Right hindlimb (tissue), 1 donor: ENCODE results near the gene TMEM87A.
"Not testable (repeated sequence)": the region's sequence is repeated elsewhere in the genome, so short reads cannot be mapped to it uniquely, and the experiment has no call there.

ENCODE experiments used
- DNase-seq: peaks from one replicate; pipeline ENCODE4 v3.0.0-alpha.2; 2018

The TMEM87A gene, protein sequence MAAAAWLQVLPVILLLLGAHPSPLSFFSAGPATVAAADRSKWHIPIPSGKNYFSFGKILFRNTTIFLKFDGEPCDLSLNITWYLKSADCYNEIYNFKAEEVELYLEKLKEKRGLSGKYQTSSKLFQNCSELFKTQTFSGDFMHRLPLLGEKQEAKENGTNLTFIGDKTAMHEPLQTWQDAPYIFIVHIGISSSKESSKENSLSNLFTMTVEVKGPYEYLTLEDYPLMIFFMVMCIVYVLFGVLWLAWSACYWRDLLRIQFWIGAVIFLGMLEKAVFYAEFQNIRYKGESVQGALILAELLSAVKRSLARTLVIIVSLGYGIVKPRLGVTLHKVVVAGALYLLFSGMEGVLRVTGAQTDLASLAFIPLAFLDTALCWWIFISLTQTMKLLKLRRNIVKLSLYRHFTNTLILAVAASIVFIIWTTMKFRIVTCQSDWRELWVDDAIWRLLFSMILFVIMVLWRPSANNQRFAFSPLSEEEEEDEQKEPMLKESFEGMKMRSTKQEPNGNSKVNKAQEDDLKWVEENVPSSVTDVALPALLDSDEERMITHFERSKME

DNA sequence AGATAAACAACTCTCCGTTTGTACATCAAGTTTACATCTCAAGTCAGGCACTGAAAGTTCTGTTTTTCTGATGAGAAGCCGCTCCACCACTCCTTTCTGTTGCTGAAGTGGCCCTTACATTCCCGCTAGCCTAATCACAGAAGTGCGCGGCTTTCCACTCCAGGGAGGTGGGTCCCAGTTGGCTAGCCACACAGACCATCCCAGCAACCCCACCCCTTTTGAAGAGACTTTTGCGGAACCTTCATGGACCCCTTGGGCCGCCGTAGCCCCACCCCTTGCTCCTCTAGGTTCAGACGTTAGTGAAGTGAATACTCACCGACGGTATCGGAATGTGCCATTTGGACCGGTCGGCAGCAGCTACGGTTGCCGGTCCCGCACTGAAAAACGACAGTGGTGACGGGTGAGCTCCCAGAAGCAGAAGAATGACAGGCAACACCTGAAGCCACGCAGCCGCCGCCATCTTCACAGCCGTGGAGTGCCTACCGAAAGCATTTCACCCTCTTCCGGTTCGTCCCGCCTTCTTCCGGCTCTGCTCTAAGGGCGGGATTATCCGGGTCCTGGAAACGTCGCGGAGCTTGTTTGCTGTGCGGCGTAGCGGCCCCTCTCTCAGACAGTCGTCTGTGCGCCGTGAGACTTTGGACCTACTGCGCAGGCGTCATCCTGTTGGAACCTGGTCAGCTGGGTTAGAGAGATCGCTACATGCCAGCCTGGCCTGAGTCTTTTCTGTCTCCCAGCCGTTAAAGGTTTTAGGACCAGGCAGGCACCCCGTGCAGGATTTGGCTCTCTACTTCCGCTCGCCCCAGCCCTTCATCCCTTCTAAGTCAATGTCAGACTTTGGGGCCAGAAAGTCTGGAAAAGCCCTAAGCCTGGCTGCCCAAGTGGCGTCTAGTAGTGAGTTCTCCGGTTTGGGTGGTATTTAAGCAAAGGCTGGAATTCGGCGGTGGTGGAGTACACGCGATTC is at the start of gene TMEM87A, which contains the start of gene GANC:
TMEM87A (minus strand) TSS at position 495 of the 961 bp plus-strand sequence; CDS start at position 460, 35 bp downstream.
GANC (plus strand) TSS at position 263 of the 961 bp plus-strand sequence. CDS start 1,281 bp downstream, outside the sequence.
- DNase-seq, result peak; percentile 99

DNA sequence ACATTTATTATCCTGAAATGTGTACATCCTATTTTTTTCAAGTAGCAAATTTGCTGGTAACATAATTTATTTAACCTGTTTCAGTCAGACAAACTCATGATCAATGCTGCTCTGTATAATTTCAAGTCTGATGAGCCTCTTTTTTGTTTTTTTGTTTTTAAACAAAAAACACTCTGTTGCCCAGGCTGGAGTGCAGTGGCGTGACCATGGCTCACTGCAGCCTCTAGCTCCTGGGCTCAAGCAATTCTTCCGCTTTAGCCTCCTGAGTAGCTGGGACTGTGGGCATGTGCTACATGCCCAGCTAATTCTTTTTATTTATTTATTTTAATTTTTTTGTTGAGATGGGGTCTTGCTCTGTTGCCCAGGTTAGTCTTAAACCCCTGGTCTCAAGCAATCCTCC is 46.0 kb upstream of the TMEM87A start:
- no peak for DNase-seq

DNA sequence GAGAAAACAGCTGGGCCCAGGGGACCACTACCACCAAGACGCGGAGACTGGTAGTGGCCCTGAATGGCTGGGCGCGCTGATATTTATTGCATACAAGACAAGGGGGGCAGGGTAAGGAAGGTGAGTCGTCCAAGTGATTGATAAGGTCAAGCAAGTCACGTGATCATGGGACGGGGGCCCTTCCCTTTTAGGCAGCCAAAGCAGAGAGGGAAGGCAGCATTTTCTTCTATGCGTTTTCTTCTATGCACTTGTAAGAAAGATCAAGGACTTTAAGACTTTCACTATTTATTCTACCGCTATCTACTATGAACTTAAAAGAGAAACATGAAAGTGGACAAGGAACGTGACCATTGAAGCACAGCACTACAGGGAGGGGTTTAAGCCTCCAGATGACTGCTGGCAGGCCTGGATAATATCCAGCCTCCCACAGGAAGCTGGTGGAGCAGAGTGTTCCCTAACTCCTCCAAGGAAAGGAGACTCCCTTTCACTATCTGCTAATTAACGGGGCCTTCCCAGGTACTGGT is 43.1 kb upstream of the TMEM87A start:
- not testable (repeated sequence) for DNase-seq

DNA sequence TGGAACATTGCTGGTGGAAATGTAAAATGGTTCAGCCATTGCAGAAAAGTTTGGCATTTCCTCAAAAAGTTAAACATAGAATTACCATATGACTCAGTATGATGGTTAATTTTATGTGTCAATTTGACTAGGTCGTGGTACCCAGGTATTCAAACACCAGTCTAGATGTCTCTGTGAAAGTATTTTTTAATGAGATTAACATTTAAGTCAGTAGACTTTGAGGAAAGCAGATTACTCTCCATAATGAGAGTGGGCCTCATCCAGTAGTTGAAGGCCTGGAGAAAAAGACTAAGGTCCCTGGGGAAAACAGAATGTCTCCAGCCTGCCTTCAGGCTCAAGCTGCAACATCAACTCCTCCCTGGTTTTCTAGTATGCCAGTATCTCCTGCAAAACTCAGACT is 42.3 kb upstream of the TMEM87A start:
- DNase-seq, result no peak

DNA sequence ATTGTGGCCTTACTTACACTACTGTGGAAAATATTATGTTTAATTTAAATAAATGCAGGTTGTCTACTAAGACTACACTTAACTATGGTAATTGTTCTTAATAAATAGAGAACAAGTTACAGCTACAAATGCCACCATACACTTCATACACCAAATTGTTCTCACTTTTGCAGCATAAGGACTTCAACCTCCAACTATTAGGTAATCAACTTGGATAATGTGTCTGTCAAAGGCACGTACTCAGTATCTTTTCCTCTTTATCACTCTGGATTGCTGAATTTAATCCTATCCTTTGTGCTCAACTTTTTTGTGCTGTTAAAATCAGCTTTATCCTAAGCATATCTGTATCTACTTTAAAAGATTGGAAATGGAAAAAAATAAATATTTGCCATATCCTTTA is 41.6 kb upstream of the TMEM87A start:
- no peak for DNase-seq

DNA sequence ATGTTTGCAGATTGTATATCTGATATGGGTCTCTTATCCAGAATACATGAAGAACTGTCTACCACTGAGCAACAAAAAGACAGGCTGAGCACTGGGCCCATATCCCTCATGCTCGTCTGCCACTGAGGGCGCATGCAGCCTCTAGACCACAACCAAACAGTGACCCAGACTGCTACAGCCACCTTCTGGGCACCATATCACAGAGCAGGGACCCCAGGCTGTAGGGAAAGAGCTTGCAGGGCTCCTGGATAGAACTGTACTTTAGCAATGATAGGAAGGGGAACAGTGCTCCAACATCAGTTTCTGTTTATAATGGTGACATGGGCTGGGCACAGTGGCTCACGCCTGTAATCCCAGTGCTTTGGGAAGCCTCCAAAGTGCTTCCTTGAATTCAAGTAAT is 40.2 kb upstream of the TMEM87A start:
- no peak for DNase-seq

DNA sequence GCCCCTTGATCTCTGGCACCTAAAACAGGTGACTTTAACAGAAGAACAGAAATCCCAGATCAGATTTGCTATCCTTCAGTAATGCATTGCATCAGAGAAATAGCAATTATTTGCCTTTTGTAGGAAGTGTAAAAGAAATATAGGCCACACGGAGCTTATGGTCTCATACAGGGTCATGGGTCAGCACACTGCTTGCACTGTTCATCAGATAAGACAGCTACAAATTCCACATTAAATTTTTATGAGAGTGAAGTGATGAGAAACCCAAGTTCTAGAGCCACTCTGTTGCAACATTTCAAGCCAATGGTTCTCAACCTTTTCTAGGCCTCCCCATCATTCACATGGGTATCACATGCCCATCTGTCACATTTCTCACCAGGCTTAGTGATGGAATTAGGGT is 33.4 kb upstream of the TMEM87A start:
- DNase-seq, result no peak

DNA sequence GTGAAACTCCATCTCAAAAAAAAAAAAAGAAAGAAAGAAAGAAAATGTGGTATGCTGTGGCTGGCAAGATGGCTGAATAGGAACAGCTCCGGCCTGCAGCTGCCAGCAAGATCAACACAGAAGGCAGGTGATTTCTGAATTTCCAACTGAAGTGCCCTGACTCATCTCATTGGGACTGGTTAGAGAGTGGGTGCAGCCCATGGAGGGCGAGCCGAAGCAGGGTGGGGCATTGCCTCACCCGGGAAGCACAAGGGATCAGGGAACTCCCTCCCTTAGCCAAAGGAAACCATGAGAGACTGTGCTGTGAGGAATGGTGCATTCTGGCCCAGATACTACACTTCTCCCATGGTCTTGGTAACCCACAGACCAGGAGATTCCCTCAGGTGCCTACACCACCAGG is 27.8 kb upstream of the TMEM87A start:
- not testable (repeated sequence) for DNase-seq

DNA sequence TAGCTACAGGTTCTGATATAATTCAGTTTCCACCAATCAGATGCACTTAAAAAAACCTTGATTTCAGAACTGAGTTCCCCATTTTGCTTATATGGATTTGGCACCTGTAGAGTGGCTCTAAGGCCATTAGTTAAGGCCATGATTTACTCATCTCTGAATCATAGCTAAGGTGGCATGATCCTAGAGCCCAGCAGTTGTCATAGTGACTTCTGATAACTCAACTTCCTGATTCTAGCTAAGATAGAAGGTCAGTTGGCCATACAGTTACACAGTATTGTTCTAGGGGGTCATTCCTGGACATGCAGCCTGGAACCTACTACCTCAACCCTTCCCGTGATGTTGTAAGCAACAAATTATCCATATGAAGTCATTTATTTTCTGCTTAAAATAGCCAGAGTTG is 15.9 kb upstream of the TMEM87A start:
- no peak for DNase-seq

DNA sequence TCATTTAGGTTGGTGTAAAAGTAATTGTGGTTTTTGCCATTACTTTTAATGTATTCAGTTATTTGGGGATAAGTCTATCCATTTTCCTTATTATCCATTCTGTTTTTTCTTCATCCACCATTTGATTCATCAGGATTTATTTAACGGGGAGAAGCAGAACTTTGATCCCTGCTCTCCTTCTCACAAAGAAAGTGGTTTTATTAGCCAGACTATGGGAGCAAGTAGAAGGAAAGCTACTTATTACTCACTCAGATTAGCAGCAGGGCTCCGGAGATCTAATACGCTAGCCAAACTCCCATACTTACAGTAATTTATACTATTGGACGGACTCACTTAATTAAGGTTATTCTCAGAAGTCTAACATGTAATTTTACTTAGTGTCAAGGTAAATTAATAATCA is 14.7 kb upstream of the TMEM87A start:
- DNase-seq, result no peak

DNA sequence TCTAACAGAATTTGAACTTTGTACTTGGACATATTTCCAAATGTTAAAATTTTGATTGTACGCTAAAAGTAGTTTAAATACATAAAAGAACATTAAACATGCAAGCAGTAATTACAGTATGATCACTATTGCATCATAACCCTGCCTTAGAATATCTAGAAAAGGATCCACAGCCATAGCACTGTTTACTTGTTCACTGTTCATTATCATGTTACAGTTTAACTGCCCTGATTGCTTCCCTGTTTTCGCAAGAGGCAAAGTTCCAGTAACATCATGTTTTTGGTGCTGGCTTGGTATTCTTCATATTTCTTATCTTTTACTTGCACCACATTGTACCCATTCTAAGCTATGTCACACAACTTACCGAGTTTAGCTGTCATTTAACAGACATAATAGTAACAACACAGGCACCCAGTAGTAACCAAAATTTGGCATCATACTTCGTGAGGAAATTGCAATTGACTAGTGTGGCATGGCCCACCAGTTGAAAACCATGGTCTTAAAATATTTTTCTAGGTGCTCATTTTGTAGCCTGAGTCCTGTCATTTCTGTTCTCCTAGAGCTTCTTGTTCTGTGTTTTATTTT is 13.3 kb upstream of the TMEM87A start:
- no peak for DNase-seq

DNA sequence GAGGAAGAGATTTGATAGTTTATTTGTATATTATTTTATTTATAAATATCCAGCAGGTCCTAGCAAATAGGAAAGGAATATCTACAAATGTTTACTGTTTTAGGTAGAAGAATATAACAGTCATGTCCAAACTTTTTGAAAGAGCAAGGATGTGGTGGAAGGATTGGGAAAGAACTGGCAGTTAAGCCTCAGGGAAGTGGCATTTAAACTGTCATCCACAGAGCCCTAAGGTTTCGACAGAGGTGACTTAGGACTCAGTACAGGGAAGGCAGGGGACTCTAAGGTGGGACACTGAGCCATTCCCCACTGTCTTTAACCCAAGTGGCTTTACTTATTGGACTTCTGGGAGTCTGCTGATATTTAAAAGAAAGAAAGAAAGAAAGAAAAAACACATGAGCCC is 11.8 kb upstream of the TMEM87A start:
- no peak for DNase-seq

DNA sequence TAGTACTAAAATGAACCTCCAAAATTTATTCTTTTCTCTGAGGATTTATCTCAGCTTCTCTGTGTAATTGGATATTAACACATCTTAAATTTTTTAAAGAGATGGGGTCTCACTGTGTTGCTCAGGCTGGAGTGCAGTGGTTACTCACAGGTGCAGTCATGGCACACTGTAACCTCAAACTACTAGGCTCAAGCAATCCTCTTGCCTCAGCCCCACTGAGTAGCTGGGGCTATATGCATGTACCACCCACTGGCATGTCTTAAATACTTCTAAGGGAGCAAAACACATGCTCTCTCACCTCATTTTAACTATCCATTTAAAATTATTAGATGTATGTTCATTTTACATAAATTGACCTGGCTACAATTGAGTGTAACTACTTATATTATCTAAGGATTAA is 11.3 kb upstream of the TMEM87A start:
- DNase-seq, result no peak

DNA sequence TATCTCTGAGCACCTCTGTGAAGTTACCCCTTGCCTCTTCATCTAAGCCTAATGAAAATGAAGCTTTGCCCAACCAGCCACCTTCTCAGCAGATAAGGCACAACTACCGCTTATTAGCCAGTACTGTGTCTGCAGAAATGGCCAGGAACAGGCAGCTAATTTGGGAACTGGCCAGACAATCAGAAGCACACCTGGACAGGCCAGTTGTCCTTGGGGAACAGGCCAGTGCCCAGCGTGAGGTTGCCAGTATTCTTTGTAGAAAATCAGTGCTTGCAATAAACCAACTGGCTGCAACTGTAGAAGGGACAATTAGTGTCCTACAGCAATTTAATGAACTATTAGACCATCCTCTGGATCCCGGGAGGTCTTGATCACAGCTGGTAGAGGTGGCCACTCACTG is 10.4 kb upstream of the TMEM87A start:
- DNase-seq, result no peak

DNA sequence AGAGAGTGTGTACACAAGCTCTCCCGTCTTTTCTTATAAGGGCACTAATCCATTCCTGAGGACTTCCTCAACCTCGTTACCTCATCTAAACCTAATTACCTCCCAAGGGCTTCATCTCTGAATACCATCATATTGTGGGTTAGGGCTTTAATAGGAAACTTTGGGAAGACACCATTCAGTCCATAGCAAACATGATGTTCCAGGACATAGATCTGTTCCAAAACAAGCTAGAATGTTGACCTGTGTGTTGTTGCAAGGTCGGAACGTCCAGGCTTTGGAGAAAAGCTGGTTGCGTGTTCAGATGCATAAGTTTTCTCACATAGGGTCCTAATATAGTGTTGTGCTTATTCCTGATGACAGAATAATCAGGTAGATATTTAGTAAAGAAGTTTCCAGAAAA is 9.7 kb upstream of the TMEM87A start:
- DNase-seq, result no peak

DNA sequence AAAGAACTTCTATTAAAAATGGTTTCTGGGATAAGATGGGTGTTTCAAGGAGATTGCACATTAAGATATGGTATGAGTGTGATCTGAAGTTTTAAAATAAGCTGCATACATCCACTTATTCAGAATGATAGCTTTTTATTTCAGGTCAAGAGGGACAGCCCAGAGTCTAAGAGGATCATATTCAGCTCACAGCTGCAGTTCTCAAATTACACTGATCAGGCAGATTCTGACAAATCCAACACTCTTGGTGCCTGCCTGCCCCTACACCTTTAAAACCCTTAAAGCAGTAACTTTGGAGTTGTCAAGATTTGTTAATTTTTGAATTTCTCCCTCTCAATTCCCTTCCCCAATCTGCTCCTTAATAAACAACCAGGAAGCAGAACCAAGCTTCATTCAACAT is 9.1 kb upstream of the TMEM87A start:
- DNase-seq, result no peak

DNA sequence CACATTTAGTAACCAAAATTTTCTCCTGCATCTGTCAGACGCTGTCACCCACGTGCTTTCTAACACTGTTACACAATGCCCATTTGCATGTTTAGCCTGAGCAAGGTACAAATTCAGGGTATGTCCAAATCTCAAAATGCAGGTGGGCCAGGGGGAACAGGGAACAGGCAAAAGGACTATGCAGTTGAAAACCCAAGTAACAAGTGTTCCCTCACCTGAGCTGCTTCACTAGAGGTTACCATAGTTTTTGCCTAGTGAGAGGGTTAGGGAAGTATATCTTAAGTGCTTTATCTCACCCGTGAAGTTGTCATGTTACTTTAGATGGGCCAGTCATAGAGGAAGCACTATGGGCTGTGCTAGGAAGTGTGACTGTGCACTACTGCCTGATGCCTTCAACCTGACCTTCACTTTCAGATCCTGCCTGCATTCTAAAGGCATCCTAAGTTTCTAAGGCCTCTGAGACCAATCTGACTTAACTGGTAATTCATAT is 6.0 kb upstream of the TMEM87A start:
- DNase-seq, result no peak

DNA sequence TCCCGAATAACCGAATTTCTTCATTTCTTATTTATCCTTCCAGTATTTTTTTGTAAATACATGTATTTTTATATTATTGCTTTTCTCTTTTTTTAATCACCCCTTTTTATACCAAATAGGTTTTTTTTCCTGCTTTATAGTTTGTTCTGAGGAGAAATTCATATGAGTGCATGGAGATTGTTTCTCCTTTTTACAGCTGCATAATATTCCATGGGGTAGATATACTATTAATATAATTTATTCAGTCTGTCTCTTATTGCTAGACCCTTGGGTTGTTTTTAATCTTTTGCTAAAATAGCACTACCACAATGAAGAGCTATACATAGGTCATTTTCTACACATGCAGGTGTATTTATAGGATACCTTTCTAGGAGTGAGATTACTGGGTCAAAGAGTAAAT is 3.5 kb upstream of the TMEM87A start:
- DNase-seq, result no peak

DNA sequence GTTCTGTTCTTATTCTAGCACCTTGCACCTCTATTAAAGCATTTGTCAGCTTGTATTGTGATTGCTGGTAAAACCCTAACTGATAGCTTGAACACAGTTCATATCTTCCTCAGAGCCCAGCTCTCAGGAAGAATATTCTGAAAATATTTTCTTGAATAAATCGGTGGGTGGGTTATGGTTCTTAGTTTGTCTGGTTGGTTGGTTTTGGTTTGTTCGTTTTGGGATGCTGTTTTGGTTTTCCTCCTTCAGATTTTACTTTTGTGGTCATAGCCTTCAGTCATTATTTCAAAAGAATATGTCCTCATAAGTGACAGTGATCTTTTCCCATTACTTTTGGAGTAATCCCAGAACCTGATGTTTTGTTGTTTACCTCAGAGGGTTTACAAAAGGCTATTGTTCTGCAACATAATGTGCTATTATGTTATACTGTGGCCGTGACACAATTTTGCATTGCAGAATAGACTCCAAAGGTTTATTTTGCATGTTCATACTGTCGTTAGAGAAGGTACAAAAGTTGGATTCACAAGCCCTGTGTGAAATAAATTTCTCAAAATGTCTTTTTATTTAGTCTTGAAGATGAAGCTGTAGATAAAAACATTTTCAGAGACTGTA is 2.7 kb upstream of the TMEM87A start:
- no peak for DNase-seq

DNA sequence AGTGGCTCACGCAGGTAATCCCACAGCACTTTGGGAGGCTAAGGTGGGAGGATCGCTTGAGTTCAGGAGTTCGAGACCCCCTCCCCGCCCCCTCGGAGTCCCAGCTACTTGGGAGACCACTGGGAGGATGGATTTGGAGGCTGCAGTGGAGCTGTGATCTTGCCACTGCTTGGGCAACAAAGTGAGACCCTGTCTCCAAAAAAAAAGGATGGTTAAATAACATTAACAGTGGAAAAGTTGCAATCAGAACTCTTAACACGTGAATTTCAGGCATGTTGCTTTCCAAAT is 1.4 kb upstream of the TMEM87A start:
- DNase-seq, result peak; percentile 16

DNA sequence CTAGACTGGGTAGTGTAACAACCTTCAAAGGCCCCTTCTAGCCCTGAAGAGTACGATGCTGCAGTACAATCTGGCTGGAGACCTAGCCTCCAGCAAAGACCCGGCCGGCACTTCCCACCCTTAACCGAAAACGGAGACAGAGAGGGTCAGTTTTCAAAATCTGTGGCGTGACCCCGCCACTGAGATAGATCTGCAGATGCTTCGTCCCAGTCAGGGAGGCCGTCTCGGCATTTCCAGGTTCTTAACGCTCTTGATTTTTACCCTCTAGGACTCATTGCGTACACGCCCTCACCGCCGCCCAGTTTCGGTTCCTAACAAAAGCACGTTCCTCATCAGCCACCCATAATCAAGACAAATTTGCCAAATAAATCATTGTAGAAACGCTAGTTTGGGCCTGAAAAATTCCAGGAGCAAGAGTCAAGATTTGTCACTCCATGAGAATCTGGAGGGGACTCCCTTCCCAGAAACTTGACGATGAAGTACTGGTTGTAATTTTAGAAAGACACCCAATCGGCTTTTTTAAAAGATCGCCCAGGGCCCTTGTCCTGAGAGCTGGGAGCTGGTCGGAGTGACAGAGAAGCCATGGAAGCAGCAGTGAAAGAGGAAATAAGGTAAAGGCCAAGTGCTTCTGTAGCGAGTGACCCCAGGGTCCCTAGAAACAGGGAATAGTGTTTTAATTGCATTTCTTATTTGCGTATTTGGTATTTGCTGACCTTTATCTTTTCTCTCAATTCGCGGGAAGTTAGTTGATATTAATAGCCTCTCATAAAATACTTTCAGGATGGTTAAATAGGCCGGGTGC is 868 bp upstream of the TMEM87A start:
- DNase-seq, result peak; percentile 64

DNA sequence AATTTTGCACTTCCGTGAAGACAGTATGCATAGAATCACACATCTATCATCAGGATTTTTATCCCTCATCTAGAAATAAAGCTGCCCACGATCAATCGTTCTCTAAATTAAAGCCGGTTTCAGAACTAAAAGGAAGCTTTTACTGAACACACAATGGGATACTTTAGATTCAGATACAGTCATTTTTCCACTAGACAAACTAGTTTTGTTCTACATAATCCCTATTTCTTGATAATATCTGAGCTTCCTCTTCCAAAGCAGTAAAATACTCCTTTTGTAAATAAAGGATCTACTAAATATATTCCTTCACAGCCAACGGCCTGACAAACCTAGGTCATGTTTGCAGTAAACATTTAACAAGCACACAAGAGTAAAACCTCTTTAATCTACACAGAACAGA is 2.2 kb downstream of the TMEM87A start:
- no peak for DNase-seq
